Subcutaneous adipose tissue (tissue), 4 donors: ENCODE measurements around the gene SLC4A9. TPM values are rescaled to one million over a fixed set of nuclear protein-coding genes. Genes with fewer than 3 reads are reported as not detected.

Experiments used
- CTCF ChIP-seq: fragments of 450-650 bp; IDR thresholded peaks from one replicate; pipeline ENCODE4 v1.5.1; 2016; ENCODE audit warnings: low read depth, mild to moderate bottlenecking, control low read depth, antibody characterized with exemption, moderate library complexity
- small RNA-seq: library from RNA; depleted of rRNA; stranded (forward); fragments of <200 nt; gene quantifications from one replicate; pipeline ENCODE3, GENCODE V24; 2016
- total RNA-seq, 4 donors: library from RNA; depleted of rRNA; stranded (reverse); fragments of >200 nt; gene quantifications; one replicate each; pipeline ENCODE4 v1.1.0, GENCODE V29; 2016

SLC4A9 gene
- total RNA-seq, 4 donors from 2014 or later: 0.17 to 0.22 TPM; not detected in 2

GRCh38 chr5:140418862-140419520, 59.0 kb downstream of the SLC4A9 start:
- TF ChIP-seq CTCF: no peak

GRCh38 chr5:140420226-140420570, 60.2 kb downstream of the SLC4A9 start:
- no peak for TF ChIP-seq CTCF

- no peak for TF ChIP-seq CTCF
These were observed 60.8 kb downstream of the SLC4A9 start for GRCh38 chr5:140420665-140421361.

- TF ChIP-seq CTCF: no peak
These were observed 63.6 kb downstream of the SLC4A9 start for GRCh38 chr5:140423609-140424008.

GRCh38 chr5:140424135-140424534, 64.1 kb downstream of the SLC4A9 start:
- TF ChIP-seq CTCF: no peak

Small RNA genes within 50 kb of the gene (small RNA-seq; reads per million reads assigned to genes)
- not detected for gene RNU4-14P

Other genes starting within 250 kb of the SLC4A9 start
- 10 to 100 TPM; 25.6 to 41.7 (median 31.5) TPM for gene PURA, start 246.1 kb upstream of the SLC4A9 start, total RNA-seq
- gene IGIP, start 234.3 kb upstream of the SLC4A9 start, total RNA-seq: 10 to 100 TPM; 21.7 to 26.6 (median 24.4) TPM
- gene CYSTM1, start 185.0 kb upstream of the SLC4A9 start, total RNA-seq: 100 to 1,000 TPM in 2 of 4 donors, 10 to 100 TPM in 2; 88.9 to 115 (median 106) TPM
- 100 to 1,000 TPM in 2 of 4 donors, 10 to 100 TPM in 2; 70.2 to 116 (median 90.9) TPM for gene PFDN1, start 57.1 kb upstream of the SLC4A9 start, total RNA-seq
- 10 to 100 TPM in 3 of 4 donors, 1 to 10 TPM in 1; 8.1 to 48.4 (median 22.2) TPM for gene HBEGF, start 13.6 kb upstream of the SLC4A9 start, total RNA-seq
- gene ANKHD1, start 41.6 kb downstream of the SLC4A9 start, total RNA-seq: 100 to 1,000 TPM; 128 to 177 (median 143) TPM
- 10 to 100 TPM; 24.9 to 36.2 (median 27.9) TPM for gene EIF4EBP3, start 187.5 kb downstream of the SLC4A9 start, total RNA-seq
- 10 to 100 TPM; 12.4 to 33.3 (median 14.7) TPM for gene SRA1, start 197.3 kb downstream of the SLC4A9 start, total RNA-seq
- 10 to 100 TPM; 13.7 to 24.3 (median 18.9) TPM for gene APBB3, start 204.4 kb downstream of the SLC4A9 start, total RNA-seq
- gene SLC35A4, start 204.6 kb downstream of the SLC4A9 start, total RNA-seq: 10 to 100 TPM; 21.1 to 32.2 (median 25.4) TPM